NK-92 (cell line): ENCODE measurements around the gene MEN1.

Source experiments
- DNase-seq: peaks from one replicate; lab custom pipeline; 2025; ENCODE audit not compliant: unreplicated experiment; lab: John Stamatoyannopoulos, UW

MEN1 gene

DNA sequence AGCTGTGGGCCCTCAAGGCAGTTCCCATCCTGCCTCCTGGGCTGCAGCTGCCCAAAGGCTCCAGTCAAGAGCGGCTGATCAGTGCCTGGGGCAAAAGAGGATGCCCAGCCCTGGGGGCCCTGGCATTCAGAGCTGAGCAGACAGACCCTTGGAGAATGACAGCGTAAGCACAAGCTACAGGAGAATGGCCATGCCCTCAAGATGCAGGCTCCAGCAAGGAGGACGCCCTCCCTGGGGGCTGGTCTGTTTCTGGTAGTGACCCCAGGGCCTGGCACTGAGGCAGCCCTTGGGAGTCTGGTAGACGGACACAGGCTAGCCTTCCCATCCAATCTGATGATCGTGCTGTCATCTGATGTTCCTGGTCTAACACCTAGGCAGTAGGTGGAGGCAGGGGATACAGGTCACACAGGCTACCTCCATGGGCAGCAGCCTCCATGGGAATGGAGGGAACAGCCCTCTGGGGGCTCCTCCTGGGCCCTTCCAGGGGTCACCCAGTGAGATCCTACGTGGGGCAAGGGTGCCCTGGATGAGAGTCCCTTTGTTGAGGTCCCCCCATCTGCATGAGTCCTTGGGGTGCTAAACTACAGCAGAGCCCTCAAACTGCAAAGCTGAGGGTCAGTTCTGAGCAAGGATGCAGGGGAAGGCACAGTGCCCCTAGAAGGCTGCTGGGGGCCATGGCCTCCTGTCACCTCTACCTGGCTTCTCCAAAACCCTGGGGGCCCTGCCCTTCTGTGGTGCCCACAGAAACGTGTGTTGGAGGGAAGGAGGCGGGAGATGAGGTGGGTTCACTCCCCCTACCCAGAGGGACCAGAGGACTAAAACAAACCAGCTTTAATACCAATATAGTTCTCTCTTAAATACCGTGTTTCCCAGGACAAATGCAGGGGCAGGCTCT is 21.8 kb downstream of the MEN1 start:
- no peak for DNase-seq

- no peak for DNase-seq
Observed at GRCh38 chr11:64787526-64788320, 22.6 kb downstream of the MEN1 start.

GRCh38 chr11:64786308-64786707 is 24.0 kb downstream of the MEN1 start:
- DNase-seq, result no peak

GRCh38 chr11:64784813-64785581 is 25.4 kb downstream of the MEN1 start:
- DNase-seq, result no peak

- peak; percentile 99 for DNase-seq
Observed at GRCh38 chr11:64778473-64779298, 31.7 kb downstream of the MEN1 start, which contains the start of gene SF1. SF1 (minus strand) TSS chr11:64778542; CDS start chr11:64778392, 150 bp downstream.

DNA sequence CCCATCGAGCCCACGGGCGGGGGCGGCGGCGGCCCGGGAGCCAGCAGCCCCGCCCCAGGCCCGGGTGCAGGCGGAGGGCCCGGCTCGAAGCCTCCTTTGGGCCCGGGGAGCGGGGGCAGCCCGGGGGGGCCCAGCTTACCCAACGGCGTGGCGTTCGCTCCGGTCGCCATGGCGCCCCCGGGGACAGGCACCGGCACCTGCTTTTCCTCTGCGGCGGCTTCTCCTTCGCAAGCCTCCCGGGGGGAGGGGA is 32.2 kb downstream of the MEN1 start:
- no peak for DNase-seq

DNA sequence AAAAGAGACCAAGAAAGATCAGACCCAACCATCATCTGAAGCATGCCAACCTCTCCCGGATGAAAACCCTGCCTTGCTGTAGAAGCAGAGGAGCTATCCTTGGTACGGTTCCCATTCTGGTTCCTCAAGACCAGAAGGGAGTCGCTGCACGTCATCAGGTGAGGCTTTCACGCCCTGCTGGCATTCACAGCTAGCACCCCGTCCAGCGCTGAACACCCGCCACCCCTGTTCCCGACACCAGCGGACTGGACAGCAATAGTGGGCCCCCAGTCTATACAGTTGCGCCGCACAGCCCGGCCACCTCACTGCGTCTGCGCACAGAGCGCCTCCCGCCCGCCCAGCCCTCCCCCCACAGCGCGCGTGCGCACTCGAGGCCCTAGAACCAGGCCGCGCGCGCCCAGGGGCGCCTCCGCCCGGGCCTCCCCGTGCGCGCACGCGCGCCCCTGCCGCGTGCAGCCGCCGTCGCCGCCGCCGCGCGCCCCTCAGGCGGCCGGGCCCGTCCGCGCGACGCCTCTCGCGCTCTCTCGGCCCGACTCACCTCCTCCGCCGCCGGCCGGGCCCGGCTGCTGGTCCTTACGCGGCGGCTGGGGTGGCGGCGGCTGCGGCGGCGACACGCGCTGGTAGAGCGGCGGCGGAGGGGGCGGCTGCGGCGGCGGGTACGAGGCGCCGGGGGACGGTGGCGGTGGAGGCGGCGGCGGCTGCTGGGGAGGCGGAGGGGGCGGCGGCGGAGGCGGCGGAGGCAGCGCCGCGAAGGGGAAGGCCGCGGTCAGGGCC is 32.7 kb downstream of the MEN1 start:
- DNase-seq, result no peak

DNA sequence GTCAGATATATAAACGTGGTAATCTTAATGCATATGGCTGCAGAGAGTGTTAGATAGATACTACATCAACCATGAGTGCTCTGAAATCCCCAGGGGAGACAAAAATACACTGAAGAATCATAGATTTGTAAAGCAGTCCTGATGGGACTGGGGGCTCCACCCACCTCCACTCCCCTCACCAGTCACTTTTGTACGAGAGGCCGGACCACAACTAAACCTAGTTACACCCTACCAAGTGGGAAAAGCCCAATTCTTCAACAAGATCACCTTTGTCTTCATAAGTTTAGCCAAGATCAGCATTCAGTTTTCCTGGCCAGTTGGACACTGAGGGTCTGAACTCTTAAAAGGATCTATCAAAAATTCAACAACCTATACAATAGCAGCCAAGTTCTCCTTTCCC is 33.5 kb downstream of the MEN1 start:
- DNase-seq, result no peak

GRCh38 chr11:64776425-64776824 is 33.9 kb downstream of the MEN1 start:
- no peak for DNase-seq

DNA sequence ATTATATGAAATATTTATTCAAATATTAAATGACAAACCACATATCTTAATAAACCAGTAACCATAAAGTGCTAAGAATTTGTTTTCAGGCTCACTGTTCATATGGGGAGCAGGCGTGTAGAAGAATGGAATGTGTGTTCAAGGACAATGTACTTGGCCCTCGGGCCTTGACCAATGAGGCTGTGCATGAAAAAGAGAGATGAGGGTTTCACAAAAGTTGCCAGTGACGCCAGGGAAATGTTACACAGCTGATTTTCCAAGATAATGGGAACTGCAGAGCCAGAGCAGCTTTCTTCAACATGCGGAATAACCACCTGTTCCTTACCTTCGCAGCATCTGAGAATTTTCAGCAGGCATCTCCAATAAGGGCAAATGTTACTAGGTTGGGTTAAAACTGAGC is 36.2 kb downstream of the MEN1 start:
- no peak for DNase-seq

GRCh38 chr11:64772303-64773018 is 37.9 kb downstream of the MEN1 start:
- DNase-seq, result no peak

- DNase-seq, result no peak
Observed at GRCh38 chr11:64771861-64772260, 38.5 kb downstream of the MEN1 start.

- DNase-seq, result no peak
Observed at GRCh38 chr11:64770120-64770519, 40.2 kb downstream of the MEN1 start.

GRCh38 chr11:64769283-64769682 is 41.1 kb downstream of the MEN1 start:
- no peak for DNase-seq

DNA sequence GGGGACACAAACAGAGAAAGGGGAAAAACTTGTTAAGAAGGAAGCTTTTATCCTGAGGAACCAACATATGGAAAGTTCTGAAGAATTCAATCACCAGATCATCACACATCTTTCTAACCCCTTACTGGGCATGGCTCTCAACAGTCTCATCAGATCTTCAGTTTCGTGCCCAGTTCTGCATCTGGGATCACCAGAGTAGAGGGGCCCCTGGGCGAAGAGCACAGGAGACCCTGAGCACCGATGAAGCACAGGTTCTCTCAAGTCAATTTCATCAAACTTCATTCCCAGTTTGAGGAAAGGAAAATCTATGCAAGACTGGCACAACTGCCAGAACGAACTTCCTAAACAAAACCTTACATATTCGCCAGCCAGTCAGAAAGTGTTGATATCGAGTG is 42.1 kb downstream of the MEN1 start:
- no peak for DNase-seq

GRCh38 chr11:64767344-64768299 is 42.7 kb downstream of the MEN1 start:
- DNase-seq, result no peak

DNA sequence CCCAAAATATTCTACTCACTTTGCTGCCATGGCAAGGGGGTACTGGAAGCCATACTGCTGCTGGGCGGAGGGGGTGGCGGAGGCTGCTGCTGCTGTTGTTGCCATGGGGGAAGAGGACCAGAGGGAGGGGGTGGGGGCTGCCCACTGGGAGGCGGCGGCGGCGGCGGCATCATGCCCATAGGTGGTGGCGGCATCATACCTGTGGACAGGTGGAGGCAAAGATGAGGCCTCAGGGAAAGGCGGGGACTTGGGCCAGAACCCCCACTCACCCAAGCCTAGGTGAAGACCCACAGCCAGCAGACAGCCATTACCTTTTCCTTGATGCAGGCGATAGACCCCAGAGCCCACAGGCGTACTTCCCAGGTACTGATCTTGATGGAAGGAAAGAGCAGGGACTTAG is 43.5 kb downstream of the MEN1 start:
- no peak for DNase-seq
